HepG2 (cell line): ENCODE results near the gene EARS2. TPM values are rescaled to one million over a fixed set of nuclear protein-coding genes. Genes with fewer than 3 reads are reported as not detected.

Experiments used
- MXI1 ChIP-seq: IDR thresholded peaks from 3 replicates; pipeline ENCODE4 v1.6.1; 2012; ENCODE audit warnings: low read depth, low read length, inconsistent platforms, borderline replicate concordance
- NR2C2 ChIP-seq: sonication (generic); formaldehyde crosslinking; IDR thresholded peaks from 2 replicates; pipeline ENCODE4 v1.4.0; 2020; ENCODE audit warnings: missing genetic modification reagents, mild to moderate bottlenecking, moderate library complexity, borderline replicate concordance
- PRMT3 ChIP-seq: sonication (generic); formaldehyde crosslinking; IDR thresholded peaks from 2 replicates; pipeline ENCODE4 v1.8.1; 2022; ENCODE audit warnings: low read depth, mild to moderate bottlenecking, moderate library complexity, missing genetic modification reagents, borderline replicate concordance
- REL ChIP-seq: sonication (generic); formaldehyde crosslinking; conservative IDR thresholded peaks from 2 replicates; pipeline ENCODE4 v1.8.0; 2022; ENCODE audit warnings: mild to moderate bottlenecking, missing genetic modification reagents, moderate library complexity
- RNF2 ChIP-seq: fragments of 450-650 bp; conservative IDR thresholded peaks from 2 replicates; pipeline ENCODE4 v1.6.1; 2016; ENCODE audit warnings: low read depth
- TARDBP ChIP-seq: sonication (generic); formaldehyde crosslinking; IDR thresholded peaks from 2 replicates; pipeline ENCODE4 v1.8.0; 2022; ENCODE audit warnings: mild to moderate bottlenecking, missing genetic modification reagents
- ZFY ChIP-seq: sonication (generic); formaldehyde crosslinking; IDR thresholded peaks from 2 replicates; pipeline ENCODE4 v1.4.0; 2020; ENCODE audit warnings: missing genetic modification reagents
- ZMYM4 ChIP-seq: sonication (generic); formaldehyde crosslinking; IDR thresholded peaks from 2 replicates; pipeline ENCODE4 v1.8.1; 2023; ENCODE audit warnings: mild to moderate bottlenecking, missing genetic modification reagents
- ZNF431 ChIP-seq: sonication (generic); formaldehyde crosslinking; IDR thresholded peaks from 2 replicates; pipeline ENCODE4 v1.9.0; 2022; ENCODE audit warnings: missing genetic modification reagents, low read depth, mild to moderate bottlenecking, borderline replicate concordance
- ZNF44 ChIP-seq: sonication (generic); formaldehyde crosslinking; IDR thresholded peaks from 2 replicates; pipeline ENCODE4 v1.5.1; 2020; ENCODE audit warnings: mild to moderate bottlenecking, missing genetic modification reagents
- ZNF501 ChIP-seq: sonication (generic); formaldehyde crosslinking; IDR thresholded peaks from 2 replicates; pipeline ENCODE4 v1.5.1; 2020; ENCODE audit warnings: mild to moderate bottlenecking, moderate library complexity, missing genetic modification reagents
- ZNF530 ChIP-seq: sonication (generic); formaldehyde crosslinking; IDR thresholded peaks from 2 replicates; pipeline ENCODE4 v1.5.0; 2020; ENCODE audit warnings: low read depth, mild to moderate bottlenecking, missing genetic modification reagents
- polyA plus RNA-seq, 8 experiments: library from polyadenylated mRNA; depleted of rRNA in 3 of 8; stranded (reverse) in 7 of 8; unstranded in 1 of 8; fragments of >200 nt; fragmentation: Illumina TruSeq in 4 of 8; extraction: Trizol in 4 of 8; gene quantifications; 2 replicates each; pipeline versions ENCODE4 v1.2.1 to v1.2.3, GENCODE V29; 2011 to 2016; ENCODE audit warnings: low read depth in 4 of 8, missing spikeins in 1 of 8, mixed read lengths in 1 of 8; ENCODE audit not compliant: insufficient read depth in 1 of 8
- total RNA-seq, 5 experiments: library from RNA; depleted of rRNA; stranded (reverse); fragments of >200 nt; fragmentation: Illumina TruSeq; extraction: Trizol; gene quantifications; 2 replicates each; pipeline ENCODE4 v1.2.3, GENCODE V29; 2016; ENCODE audit warnings: low read depth in 1 of 5
- TF ChIP-seq, protein P1 (sequence below): IDR thresholded peaks from 2 replicates; pipeline ENCODE4 v1.6.1; 2016; ENCODE audit warnings: low read depth, missing genetic modification reagents, missing compliant biosample characterization
- TF ChIP-seq, protein P2 (sequence below): sonication (generic); formaldehyde crosslinking; conservative IDR thresholded peaks from 2 replicates; pipeline ENCODE4 v1.4.0; 2020; ENCODE audit warnings: missing genetic modification reagents
- TF ChIP-seq, protein P3 (sequence below): sonication (generic); formaldehyde crosslinking; IDR thresholded peaks from 2 replicates; pipeline ENCODE4 v1.4.0; 2020; ENCODE audit warnings: mild to moderate bottlenecking, missing genetic modification reagents
- TF ChIP-seq, protein P4 (sequence below): sonication (generic); formaldehyde crosslinking; IDR thresholded peaks from 2 replicates; pipeline ENCODE4 v1.9.0; 2021; ENCODE audit warnings: missing genetic modification reagents, borderline replicate concordance

The EARS2 gene
- total and polyA plus RNA-seq, 2 of the 13 experiments (the other 11 are each of a cell fraction or from before 2014, with no cell fraction given), result 49.4 to 80.4 TPM

DNA sequence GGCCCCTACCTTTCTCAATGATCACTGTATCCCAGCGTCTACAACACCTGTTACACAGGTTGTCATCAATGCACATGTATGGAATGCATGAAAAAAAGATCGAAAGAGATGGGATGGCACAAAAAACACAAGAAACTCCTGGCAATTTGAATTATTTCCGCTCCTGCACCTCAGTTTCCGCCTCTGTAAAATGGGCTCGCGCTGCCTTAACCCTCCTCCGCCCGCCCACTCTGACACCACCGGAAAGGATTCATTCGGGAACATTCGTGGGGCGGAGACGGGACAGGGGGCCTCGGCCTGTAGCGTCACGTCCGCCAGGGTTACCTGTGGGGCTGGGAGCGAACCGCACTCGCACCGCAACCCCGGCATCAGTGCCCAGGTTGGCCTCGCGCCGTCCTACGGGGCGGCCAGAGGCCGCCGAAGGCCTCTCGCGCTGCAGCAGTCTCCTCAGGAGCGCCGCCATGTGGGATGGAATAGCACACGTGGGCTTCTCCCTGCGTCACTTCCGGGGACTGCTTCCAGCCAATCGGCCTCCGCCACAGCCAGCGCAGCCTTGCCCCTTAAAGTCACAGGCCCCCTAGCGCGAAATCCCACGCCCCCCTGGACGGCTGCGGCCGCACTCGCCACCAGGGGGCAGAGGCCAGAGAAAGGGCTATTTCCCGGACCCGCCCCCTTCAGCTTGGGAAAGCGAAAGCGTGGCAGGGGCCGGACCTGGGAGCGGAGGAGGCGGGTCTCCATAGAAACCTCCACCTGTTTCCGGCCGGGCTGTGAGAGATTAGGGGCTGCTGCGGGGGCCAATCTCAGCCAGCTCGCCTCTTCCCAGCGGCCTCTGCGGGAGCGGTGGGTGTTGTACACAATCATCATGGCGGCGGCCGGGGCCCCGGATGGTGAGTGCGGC lies at the start of gene EARS2, which contains the start of gene UBFD1 (continued):
- TF ChIP-seq, protein P1, sequence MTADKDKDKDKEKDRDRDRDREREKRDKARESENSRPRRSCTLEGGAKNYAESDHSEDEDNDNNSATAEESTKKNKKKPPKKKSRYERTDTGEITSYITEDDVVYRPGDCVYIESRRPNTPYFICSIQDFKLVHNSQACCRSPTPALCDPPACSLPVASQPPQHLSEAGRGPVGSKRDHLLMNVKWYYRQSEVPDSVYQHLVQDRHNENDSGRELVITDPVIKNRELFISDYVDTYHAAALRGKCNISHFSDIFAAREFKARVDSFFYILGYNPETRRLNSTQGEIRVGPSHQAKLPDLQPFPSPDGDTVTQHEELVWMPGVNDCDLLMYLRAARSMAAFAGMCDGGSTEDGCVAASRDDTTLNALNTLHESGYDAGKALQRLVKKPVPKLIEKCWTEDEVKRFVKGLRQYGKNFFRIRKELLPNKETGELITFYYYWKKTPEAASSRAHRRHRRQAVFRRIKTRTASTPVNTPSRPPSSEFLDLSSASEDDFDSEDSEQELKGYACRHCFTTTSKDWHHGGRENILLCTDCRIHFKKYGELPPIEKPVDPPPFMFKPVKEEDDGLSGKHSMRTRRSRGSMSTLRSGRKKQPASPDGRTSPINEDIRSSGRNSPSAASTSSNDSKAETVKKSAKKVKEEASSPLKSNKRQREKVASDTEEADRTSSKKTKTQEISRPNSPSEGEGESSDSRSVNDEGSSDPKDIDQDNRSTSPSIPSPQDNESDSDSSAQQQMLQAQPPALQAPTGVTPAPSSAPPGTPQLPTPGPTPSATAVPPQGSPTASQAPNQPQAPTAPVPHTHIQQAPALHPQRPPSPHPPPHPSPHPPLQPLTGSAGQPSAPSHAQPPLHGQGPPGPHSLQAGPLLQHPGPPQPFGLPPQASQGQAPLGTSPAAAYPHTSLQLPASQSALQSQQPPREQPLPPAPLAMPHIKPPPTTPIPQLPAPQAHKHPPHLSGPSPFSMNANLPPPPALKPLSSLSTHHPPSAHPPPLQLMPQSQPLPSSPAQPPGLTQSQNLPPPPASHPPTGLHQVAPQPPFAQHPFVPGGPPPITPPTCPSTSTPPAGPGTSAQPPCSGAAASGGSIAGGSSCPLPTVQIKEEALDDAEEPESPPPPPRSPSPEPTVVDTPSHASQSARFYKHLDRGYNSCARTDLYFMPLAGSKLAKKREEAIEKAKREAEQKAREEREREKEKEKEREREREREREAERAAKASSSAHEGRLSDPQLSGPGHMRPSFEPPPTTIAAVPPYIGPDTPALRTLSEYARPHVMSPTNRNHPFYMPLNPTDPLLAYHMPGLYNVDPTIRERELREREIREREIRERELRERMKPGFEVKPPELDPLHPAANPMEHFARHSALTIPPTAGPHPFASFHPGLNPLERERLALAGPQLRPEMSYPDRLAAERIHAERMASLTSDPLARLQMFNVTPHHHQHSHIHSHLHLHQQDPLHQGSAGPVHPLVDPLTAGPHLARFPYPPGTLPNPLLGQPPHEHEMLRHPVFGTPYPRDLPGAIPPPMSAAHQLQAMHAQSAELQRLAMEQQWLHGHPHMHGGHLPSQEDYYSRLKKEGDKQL (CRISPR knock-in tag), result no peak; the same call in 1 of the 2 replicates
- TF ChIP-seq ZNF431 (CRISPR knock-in tag) (peak; percentile 90), RNF2 (peak; percentile 95), ZMYM4 (peak; percentile 97), ZNF501 (CRISPR knock-in tag) (peak; percentile 99), TARDBP (peak; percentile 97), ZNF530 (CRISPR knock-in tag) (no peak), ZFY (CRISPR knock-in tag) (peak; percentile 96), NR2C2 (peak; percentile 97), ZNF44 (peak; percentile 41), PRMT3 (no peak), MXI1 (peak; percentile 100), REL (CRISPR knock-in tag) (peak; percentile 85; the same call in 1 of the 2 replicates)
- TF ChIP-seq, protein P2, sequence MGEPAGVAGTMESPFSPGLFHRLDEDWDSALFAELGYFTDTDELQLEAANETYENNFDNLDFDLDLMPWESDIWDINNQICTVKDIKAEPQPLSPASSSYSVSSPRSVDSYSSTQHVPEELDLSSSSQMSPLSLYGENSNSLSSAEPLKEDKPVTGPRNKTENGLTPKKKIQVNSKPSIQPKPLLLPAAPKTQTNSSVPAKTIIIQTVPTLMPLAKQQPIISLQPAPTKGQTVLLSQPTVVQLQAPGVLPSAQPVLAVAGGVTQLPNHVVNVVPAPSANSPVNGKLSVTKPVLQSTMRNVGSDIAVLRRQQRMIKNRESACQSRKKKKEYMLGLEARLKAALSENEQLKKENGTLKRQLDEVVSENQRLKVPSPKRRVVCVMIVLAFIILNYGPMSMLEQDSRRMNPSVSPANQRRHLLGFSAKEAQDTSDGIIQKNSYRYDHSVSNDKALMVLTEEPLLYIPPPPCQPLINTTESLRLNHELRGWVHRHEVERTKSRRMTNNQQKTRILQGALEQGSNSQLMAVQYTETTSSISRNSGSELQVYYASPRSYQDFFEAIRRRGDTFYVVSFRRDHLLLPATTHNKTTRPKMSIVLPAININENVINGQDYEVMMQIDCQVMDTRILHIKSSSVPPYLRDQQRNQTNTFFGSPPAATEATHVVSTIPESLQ (CRISPR knock-in tag), result peak; percentile 27; the same call in 1 of the 2 replicates
- TF ChIP-seq, protein P3, sequence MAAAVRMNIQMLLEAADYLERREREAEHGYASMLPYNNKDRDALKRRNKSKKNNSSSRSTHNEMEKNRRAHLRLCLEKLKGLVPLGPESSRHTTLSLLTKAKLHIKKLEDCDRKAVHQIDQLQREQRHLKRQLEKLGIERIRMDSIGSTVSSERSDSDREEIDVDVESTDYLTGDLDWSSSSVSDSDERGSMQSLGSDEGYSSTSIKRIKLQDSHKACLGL (CRISPR knock-in tag), result peak; percentile 100
- TF ChIP-seq, protein P4, sequence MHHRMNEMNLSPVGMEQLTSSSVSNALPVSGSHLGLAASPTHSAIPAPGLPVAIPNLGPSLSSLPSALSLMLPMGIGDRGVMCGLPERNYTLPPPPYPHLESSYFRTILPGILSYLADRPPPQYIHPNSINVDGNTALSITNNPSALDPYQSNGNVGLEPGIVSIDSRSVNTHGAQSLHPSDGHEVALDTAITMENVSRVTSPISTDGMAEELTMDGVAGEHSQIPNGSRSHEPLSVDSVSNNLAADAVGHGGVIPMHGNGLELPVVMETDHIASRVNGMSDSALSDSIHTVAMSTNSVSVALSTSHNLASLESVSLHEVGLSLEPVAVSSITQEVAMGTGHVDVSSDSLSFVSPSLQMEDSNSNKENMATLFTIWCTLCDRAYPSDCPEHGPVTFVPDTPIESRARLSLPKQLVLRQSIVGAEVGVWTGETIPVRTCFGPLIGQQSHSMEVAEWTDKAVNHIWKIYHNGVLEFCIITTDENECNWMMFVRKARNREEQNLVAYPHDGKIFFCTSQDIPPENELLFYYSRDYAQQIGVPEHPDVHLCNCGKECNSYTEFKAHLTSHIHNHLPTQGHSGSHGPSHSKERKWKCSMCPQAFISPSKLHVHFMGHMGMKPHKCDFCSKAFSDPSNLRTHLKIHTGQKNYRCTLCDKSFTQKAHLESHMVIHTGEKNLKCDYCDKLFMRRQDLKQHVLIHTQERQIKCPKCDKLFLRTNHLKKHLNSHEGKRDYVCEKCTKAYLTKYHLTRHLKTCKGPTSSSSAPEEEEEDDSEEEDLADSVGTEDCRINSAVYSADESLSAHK (CRISPR knock-in tag), result 0 out of 2 replicates have a peak, but pooled peaks have one; percentile 35
